Lower leg skin (tissue), 4 donors: ENCODE results near the gene GPC6. TPM values are rescaled to one million over a fixed set of nuclear protein-coding genes. Genes with fewer than 3 reads are reported as not detected.

ENCODE experiments used
- DNase-seq, 2 donors: peaks; one replicate each; pipeline ENCODE4 v3.0.0-alpha.2; 2019; ENCODE audit warnings: low spot score in 2 of 2
- H3K4me3 ChIP-seq: fragments of 200-600 bp; sonication (generic); 2 replicates; pipeline ENCODE4 v1.5.1; 2017; ENCODE audit warnings: mild to moderate bottlenecking, low read depth; ENCODE audit not compliant: poor library complexity, severe bottlenecking
- CTCF ChIP-seq, 3 donors: fragments of 450-650 bp; IDR thresholded peaks; one replicate each; pipeline ENCODE4 v1.5.1; 2016; ENCODE audit warnings: antibody characterized with exemption in 3 of 3, mild to moderate bottlenecking in 3 of 3, moderate library complexity in 2 of 3
- POLR2A ChIP-seq, 2 donors: fragments of 450-650 bp; IDR thresholded peaks; one replicate each; pipeline ENCODE4 v1.6.1; 2016 to 2017; ENCODE audit warnings: antibody characterized with exemption in 2 of 2, mild to moderate bottlenecking in 1 of 2, moderate library complexity in 1 of 2
- WGBS, 2 donors: methylation state at CpG; one replicate each; pipeline ENCODE4 v1.1.5; 2018; 5-methylcytosine and 5-hydroxymethylcytosine counted together
- intact Hi-C: fragments of 100-400 bp; cut with DNase I; formaldehyde crosslinking; loops from one replicate; pipeline ENCODE4 v1.15.0; 2023; ENCODE audit warnings: low total_unique reads
- total RNA-seq, 4 donors: library from RNA; depleted of rRNA; stranded (reverse); fragments of >200 nt; gene quantifications; one replicate each; pipeline ENCODE4 v1.1.0, GENCODE V29; 2016

Gene GPC6
- total RNA-seq, 4 donors from 2014 or later: 1.4 to 5.2 (median 2.5) TPM

- H3K4me3 ChIP-seq: no peak overlapping the region
- TF ChIP-seq POLR2A (IDR thresholded peaks at IDR 0.05) (no peak), CTCF (IDR thresholded peaks at IDR 0.05) (no peak)
- intact Hi-C loops: no loop called here
- no peak for DNase-seq
- WGBS, 2 donors: 73 to 75% methylated on average over 5 of the region's 5 CpGs
Observed at GRCh38 chr13:93947651-93948050, 721.0 kb downstream of the GPC6 start.

GRCh38 chr13:93948162-93948922, 721.7 kb downstream of the GPC6 start:
- H3K4me3 ChIP-seq: no peak overlapping the region
- WGBS, 2 donors: 73 to 76% methylated on average over 2 of the region's 2 CpGs
- TF ChIP-seq POLR2A (IDR thresholded peaks at IDR 0.05) (no peak), CTCF (IDR thresholded peaks at IDR 0.05) (no peak)
- no peak for DNase-seq
- intact Hi-C loops: no loop called here

- no peak for TF ChIP-seq CTCF (IDR thresholded peaks at IDR 0.05)
- no peak for TF ChIP-seq POLR2A (IDR thresholded peaks at IDR 0.05)
- no peak overlapping the region for H3K4me3 ChIP-seq
- DNase-seq: no peak
- intact Hi-C loops: no loop called here
Observed at GRCh38 chr13:93951108-93951507, 724.5 kb downstream of the GPC6 start.

GRCh38 chr13:93951951-93952350, 725.3 kb downstream of the GPC6 start:
- 93 to 98% methylated on average over 1 of the region's 1 CpG for WGBS, 2 donors

GRCh38 chr13:93953841-93954240, 727.2 kb downstream of the GPC6 start:
- no peak for DNase-seq

More at GRCh38 chr13:93951951-93952350, 725.3 kb downstream of the GPC6 start:
- no peak overlapping the region for H3K4me3 ChIP-seq
- no peak for DNase-seq
- TF ChIP-seq CTCF (IDR thresholded peaks at IDR 0.05): no peak
- TF ChIP-seq POLR2A (IDR thresholded peaks at IDR 0.05): no peak
- intact Hi-C loops: no loop called here

More at GRCh38 chr13:93953841-93954240, 727.2 kb downstream of the GPC6 start:
- 87 to 100% methylated on average over 1 of the region's 1 CpG for WGBS, 2 donors
- intact Hi-C loops: no loop called here
- no peak for TF ChIP-seq POLR2A (IDR thresholded peaks at IDR 0.05)
- TF ChIP-seq CTCF (IDR thresholded peaks at IDR 0.05): no peak
- no peak overlapping the region for H3K4me3 ChIP-seq
